OCI-LY7 (cell line): ENCODE results near the gene CAV1. TPM values are rescaled to one million over a fixed set of nuclear protein-coding genes. Genes with fewer than 3 reads are reported as not detected.

ENCODE experiments used
- BruUV-seq: library from RNA; stranded (reverse); fragments of 400-500 nt; replicated peaks from 2 replicates; lab custom pipeline; 2021; lab: Mats Ljungman, UMichigan
- CTCF ChIA-PET: fragments of 300-600 bp; sonication (Branson Sonifier 250); formaldehyde crosslinking; loops from one replicate; lab custom pipeline; 2022; ENCODE audit warnings: antibody characterized with exemption; ENCODE audit not compliant: unreplicated experiment; lab: Charles Lee
- POLR2A ChIA-PET: fragments of 300-600 bp; sonication (Branson Sonifier 250); formaldehyde crosslinking; loops from one replicate; lab custom pipeline; 2022; ENCODE audit warnings: antibody characterized with exemption; lab: Charles Lee
- DNase-seq: peaks from one replicate; pipeline ENCODE4 v3.0.0-alpha.2; 2015; ENCODE audit warnings: low spot score
- H2AFZ ChIP-seq: fragments of 200-600 bp; sonication (generic), shearing (Covaris generic); 2 replicates; pipeline ENCODE4 v1.6.1; 2014; ENCODE audit warnings: mild to moderate bottlenecking, antibody characterized with exemption, low read length, moderate library complexity
- H3K27ac ChIP-seq: fragments of 200-600 bp; sonication (generic); 2 replicates; pipeline ENCODE4 v1.5.1; 2014; ENCODE audit warnings: mixed run types, low read depth, mild to moderate bottlenecking, moderate library complexity, low read length, inconsistent platforms; ENCODE audit not compliant: poor library complexity, severe bottlenecking
- H3K36me3 ChIP-seq: fragments of 200-600 bp; sonication (generic); 2 replicates; pipeline ENCODE4 v1.6.1; 2014; ENCODE audit warnings: mild to moderate bottlenecking, antibody characterized with exemption, low read length, moderate library complexity, mixed read lengths; ENCODE audit not compliant: insufficient read depth
- H3K4me1 ChIP-seq: fragments of 200-600 bp; sonication (generic); 2 replicates; pipeline ENCODE4 v1.5.1; 2014; ENCODE audit warnings: mild to moderate bottlenecking, low read length; ENCODE audit not compliant: insufficient read depth, poor library complexity, severe bottlenecking
- H3K4me2 ChIP-seq: fragments of 200-600 bp; sonication (generic); 2 replicates; pipeline ENCODE4 v1.6.1; 2014; ENCODE audit warnings: mild to moderate bottlenecking, low read length
- H3K4me3 ChIP-seq: fragments of 200-600 bp; sonication (generic); 2 replicates; pipeline ENCODE4 v1.5.1; 2014; ENCODE audit warnings: mild to moderate bottlenecking, low read depth, low read length; ENCODE audit not compliant: poor library complexity, severe bottlenecking
- H3K79me2 ChIP-seq: fragments of 200-600 bp; sonication (generic); 2 replicates; pipeline ENCODE4 v1.6.1; 2016; ENCODE audit warnings: low read depth, mild to moderate bottlenecking, low read length, moderate library complexity, mixed read lengths; ENCODE audit not compliant: insufficient read depth
- H3K9me2 ChIP-seq: fragments of 200-600 bp; sonication (generic); 2 replicates; pipeline ENCODE4 v1.6.1; 2016; ENCODE audit warnings: mild to moderate bottlenecking, low read length, mixed read lengths; ENCODE audit not compliant: insufficient read depth
- H3K9me3 ChIP-seq: fragments of 200-600 bp; sonication (generic); 2 replicates; pipeline ENCODE4 v1.6.1; 2014; ENCODE audit warnings: mild to moderate bottlenecking, mixed run types, low read length, mixed read lengths
- H4K20me1 ChIP-seq: fragments of 200-600 bp; sonication (generic); 2 replicates; pipeline ENCODE4 v1.6.1; 2014; ENCODE audit warnings: mild to moderate bottlenecking, antibody characterized with exemption, low read length, moderate library complexity, mixed read lengths; ENCODE audit not compliant: insufficient read depth
- EZH2phosphoT487 ChIP-seq: fragments of 200-600 bp; sonication (generic); IDR thresholded peaks from 2 replicates; pipeline ENCODE4 v1.6.1; 2018; ENCODE audit warnings: low read depth, borderline replicate concordance, mild to moderate bottlenecking, mixed run types, antibody characterized with exemption, low read length, moderate library complexity, mixed read lengths
- intact Hi-C: fragments of 100-400 bp; cut with micrococcal nuclease; formaldehyde crosslinking; loops from one replicate; pipeline ENCODE4 v1.10.0; 2022; ENCODE audit not compliant: unreplicated experiment
- total RNA-seq, 2 experiments: library from RNA; depleted of rRNA in 1 of 2; stranded (reverse); fragments of >200 nt in 1 of 2; shearing (Covaris generic) in 1 of 2; gene quantifications; 2 replicates each; pipeline ENCODE4 v1.2.3, GENCODE V29; 2014 to 2022
- TF ChIP-seq, protein P1 (sequence below): fragments of 200-600 bp; sonication (generic); conservative IDR thresholded peaks from 2 replicates; pipeline ENCODE4 v1.5.1; 2014; ENCODE audit warnings: mild to moderate bottlenecking, antibody characterized with exemption, low read length, moderate library complexity, mixed read lengths

Gene CAV1
- total RNA-seq, 2 experiments from 2014 or later, result not detected

DNA sequence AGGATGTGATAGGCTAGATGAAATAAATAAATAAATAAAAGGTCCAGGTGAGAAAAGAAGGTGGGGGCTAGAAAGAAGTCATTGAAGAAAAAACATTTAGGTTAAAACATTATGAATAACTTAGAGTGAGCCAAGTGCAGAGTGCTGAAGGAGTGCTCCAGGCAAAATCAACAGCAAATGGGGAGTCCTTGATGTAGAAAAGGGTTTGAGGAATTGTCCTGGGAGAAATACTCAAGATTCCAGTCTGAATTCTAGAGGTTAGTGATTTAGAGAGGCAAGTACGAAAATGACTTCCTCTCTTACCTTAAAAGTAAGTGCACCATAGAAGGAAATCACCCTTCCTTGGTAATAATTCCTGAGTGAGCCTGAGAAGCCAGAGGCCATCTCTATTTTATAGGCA is 19.7 kb downstream of the CAV1 start:
- H3K79me2 ChIP-seq, result no peaks in the 10 kb centered on the region
- no peak for DNase-seq
- TF ChIP-seq EZH2phosphoT487, result no peak
- TF ChIP-seq, protein P1, sequence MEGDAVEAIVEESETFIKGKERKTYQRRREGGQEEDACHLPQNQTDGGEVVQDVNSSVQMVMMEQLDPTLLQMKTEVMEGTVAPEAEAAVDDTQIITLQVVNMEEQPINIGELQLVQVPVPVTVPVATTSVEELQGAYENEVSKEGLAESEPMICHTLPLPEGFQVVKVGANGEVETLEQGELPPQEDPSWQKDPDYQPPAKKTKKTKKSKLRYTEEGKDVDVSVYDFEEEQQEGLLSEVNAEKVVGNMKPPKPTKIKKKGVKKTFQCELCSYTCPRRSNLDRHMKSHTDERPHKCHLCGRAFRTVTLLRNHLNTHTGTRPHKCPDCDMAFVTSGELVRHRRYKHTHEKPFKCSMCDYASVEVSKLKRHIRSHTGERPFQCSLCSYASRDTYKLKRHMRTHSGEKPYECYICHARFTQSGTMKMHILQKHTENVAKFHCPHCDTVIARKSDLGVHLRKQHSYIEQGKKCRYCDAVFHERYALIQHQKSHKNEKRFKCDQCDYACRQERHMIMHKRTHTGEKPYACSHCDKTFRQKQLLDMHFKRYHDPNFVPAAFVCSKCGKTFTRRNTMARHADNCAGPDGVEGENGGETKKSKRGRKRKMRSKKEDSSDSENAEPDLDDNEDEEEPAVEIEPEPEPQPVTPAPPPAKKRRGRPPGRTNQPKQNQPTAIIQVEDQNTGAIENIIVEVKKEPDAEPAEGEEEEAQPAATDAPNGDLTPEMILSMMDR, result no peak
- H4K20me1 ChIP-seq, result no peaks in the 10 kb centered on the region
- H3K36me3 ChIP-seq, result no peaks in the 10 kb centered on the region
- H3K27ac ChIP-seq, result no peak overlapping the region
- no peak overlapping the region for H2AFZ ChIP-seq
- no TSS peak for BruUV-seq
- no peaks in the 10 kb centered on the region for H3K9me2 ChIP-seq
- H3K4me1 ChIP-seq, result no peaks in the 10 kb centered on the region
- CTCF ChIA-PET, result no interaction called here
- no peak overlapping the region for H3K4me3 ChIP-seq
- intact Hi-C loops, result no loop called here
- no peaks in the 10 kb centered on the region for H3K9me3 ChIP-seq
- no peak overlapping the region for H3K4me2 ChIP-seq
- POLR2A ChIA-PET, result no interaction called here

DNA sequence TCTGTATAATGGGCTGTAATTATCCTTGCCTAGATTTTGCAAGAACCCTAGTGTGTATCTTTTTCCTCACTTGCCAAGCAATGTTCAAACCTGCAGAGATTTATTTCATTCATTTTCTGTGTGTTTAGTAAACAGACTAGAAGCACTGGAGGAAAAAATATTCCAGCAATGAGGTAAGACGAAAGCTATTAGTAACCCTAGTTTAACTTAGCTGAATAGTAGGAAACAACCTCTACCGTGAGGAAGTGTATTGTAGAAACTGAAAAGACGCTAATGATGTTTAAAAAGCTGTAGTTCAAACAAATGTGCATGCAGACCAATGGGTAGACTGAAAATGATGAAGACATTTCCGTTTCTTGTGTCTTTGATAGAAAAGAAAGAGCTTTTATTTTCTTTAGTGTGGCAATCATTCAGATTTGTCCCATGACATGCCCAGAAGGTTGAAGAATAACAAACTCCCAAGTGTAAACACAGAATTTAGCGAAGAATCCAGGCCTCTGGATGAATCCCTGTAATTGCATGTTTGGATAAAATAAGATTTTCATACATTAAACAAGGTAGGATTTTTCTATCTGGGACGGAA is 20.7 kb downstream of the CAV1 start:
- H3K36me3 ChIP-seq, result no peaks in the 10 kb centered on the region
- ChIA-PET CTCF (no interaction called here), POLR2A (no interaction called here)
- no peaks in the 10 kb centered on the region for H3K79me2 ChIP-seq
- H3K4me2 ChIP-seq, result no peak overlapping the region
- H3K9me2 ChIP-seq, result no peaks in the 10 kb centered on the region
- no peak overlapping the region for H2AFZ ChIP-seq
- no peak overlapping the region for H3K27ac ChIP-seq
- H3K4me1 ChIP-seq, result no peaks in the 10 kb centered on the region
- BruUV-seq, result no TSS peak
- no peaks in the 10 kb centered on the region for H3K9me3 ChIP-seq
- H4K20me1 ChIP-seq, result no peaks in the 10 kb centered on the region
- DNase-seq, result no peak
- TF ChIP-seq, protein P1, result no peak
- TF ChIP-seq EZH2phosphoT487, result no peak
- intact Hi-C loops, result no loop called here
- no peak overlapping the region for H3K4me3 ChIP-seq

DNA sequence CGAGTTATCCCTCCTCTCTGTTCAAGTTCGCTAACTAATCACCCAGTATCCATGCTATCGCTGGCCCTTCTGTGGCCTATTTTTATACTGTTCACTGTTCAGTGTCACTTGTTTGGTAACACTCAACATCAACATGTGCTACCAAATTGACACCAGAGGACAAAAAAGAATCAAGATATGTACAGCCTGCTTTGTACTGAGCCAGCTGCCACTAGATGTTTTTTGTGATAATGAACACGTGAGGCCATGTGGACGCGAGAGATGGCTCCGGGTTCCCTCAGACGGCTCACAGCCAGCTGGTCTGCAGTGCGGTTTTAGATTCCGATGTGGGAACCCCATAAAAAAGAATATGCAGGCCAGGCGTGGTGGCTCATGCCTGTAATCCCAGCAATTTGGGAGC is 21.2 kb downstream of the CAV1 start:
- Histone ChIP-seq H2AFZ (no peak overlapping the region), H3K27ac (no peak overlapping the region), H3K9me2 (no peaks in the 10 kb centered on the region), H4K20me1 (no peaks in the 10 kb centered on the region), H3K4me3 (no peak overlapping the region), H3K36me3 (no peaks in the 10 kb centered on the region), H3K9me3 (no peaks in the 10 kb centered on the region), H3K4me1 (no peaks in the 10 kb centered on the region), H3K4me2 (no peak overlapping the region), H3K79me2 (no peaks in the 10 kb centered on the region)
- TF ChIP-seq, protein P1, result no peak
- TF ChIP-seq EZH2phosphoT487, result no peak
- intact Hi-C loops, result no loop called here
- no TSS peak for BruUV-seq
- ChIA-PET CTCF (no interaction called here), POLR2A (no interaction called here)
- no peak for DNase-seq
